Natural killer cell (primary cell): Measurements from ENCODE around the gene LRRC56. TPM values are rescaled to one million over a fixed set of nuclear protein-coding genes. Genes with fewer than 3 reads are reported as not detected.

Experiments used
- ATAC-seq, 3 donors: fragments of 150-1000 bp in 2 of 3; fragments of 200-7000 bp in 1 of 3; cut with Tn5 transposase; 1 replicate in 1 of 3; 2 replicates in 2 of 3; pipeline ENCODE4 v1.10.0; 2021; ENCODE audit warnings: mild to moderate bottlenecking in 2 of 3, moderate library complexity in 2 of 3
- DNase-seq, 2 donors: peaks; one replicate each; pipeline versions ENCODE4 v3.0.0 to v3.0.0-alpha.2; 2013 to 2021; ENCODE audit warnings: mixed read lengths in 1 of 2
- H3K27ac ChIP-seq: one replicate; pipeline ENCODE4 v1.5.1; 2013; ENCODE audit warnings: mild to moderate bottlenecking, low read length
- H3K27me3 ChIP-seq: one replicate; pipeline ENCODE4 v1.6.1; 2013; ENCODE audit warnings: low read length; ENCODE audit not compliant: control insufficient read depth, insufficient read depth
- H3K36me3 ChIP-seq: one replicate; pipeline ENCODE4 v1.6.1; 2013; ENCODE audit warnings: low read length; ENCODE audit not compliant: control insufficient read depth, insufficient read depth
- H3K4me1 ChIP-seq: one replicate; pipeline ENCODE4 v1.6.1; 2013; ENCODE audit warnings: low read length; ENCODE audit not compliant: control insufficient read depth, insufficient read depth
- H3K4me3 ChIP-seq: one replicate; pipeline ENCODE4 v1.5.1; 2013; ENCODE audit warnings: low read length
- H3K9me3 ChIP-seq: one replicate; pipeline ENCODE4 v1.6.1; 2013; ENCODE audit warnings: low read length; ENCODE audit not compliant: control insufficient read depth, insufficient read depth
- H3K27ac Mint-ChIP-seq, 2 donors: one replicate each; pipeline ENCODE4 v1.8.0; 2022; ENCODE audit warnings: mild to moderate bottlenecking in 2 of 2, mixed read lengths in 2 of 2, moderate library complexity in 1 of 2
- H3K27me3 Mint-ChIP-seq, 2 donors: one replicate each; pipeline ENCODE4 v1.8.0; 2022; ENCODE audit warnings: low read depth in 2 of 2, mixed read lengths in 2 of 2
- H3K36me3 Mint-ChIP-seq: one replicate; pipeline ENCODE4 v1.8.0; 2022; ENCODE audit warnings: mixed read lengths
- H3K4me1 Mint-ChIP-seq, 2 donors: one replicate each; pipeline ENCODE4 v1.8.0; 2022; ENCODE audit warnings: mixed read lengths in 2 of 2
- H3K4me3 Mint-ChIP-seq: one replicate; pipeline ENCODE4 v1.8.0; 2022; ENCODE audit warnings: mild to moderate bottlenecking, moderate library complexity, mixed read lengths
- H3K9me3 Mint-ChIP-seq, 2 donors: one replicate each; pipeline ENCODE4 v1.8.0; 2022; ENCODE audit warnings: mixed read lengths in 2 of 2
- WGBS: methylation state at CpG from one replicate; pipeline ENCODE4 v1.1.7; 2013; ENCODE audit warnings: missing lambda C conversion rate; ENCODE audit not compliant: insufficient coverage; 5-methylcytosine and 5-hydroxymethylcytosine counted together
- intact Hi-C: fragments of 100-400 bp; cut with micrococcal nuclease; formaldehyde crosslinking; loops from one replicate; pipeline ENCODE4 v1.14.2; 2022
- total RNA-seq, 4 donors: library from RNA; stranded (reverse); fragments of 120-200 nt in 1 of 4; gene quantifications; one replicate each; pipeline versions ENCODE4 v1.2.3 to v1.2.4, GENCODE V29; 2013 to 2022
- TF ChIP-seq, protein P1 (sequence below): fragments of 200-600 bp; IDR thresholded peaks from one replicate; pipeline ENCODE4 v1.8.0; 2022; ENCODE audit warnings: antibody characterized with exemption

The LRRC56 gene
- total RNA-seq, 3 donors from 2014 or later (not counting 1 experiment from before 2014, with no cell fraction given) = 1.5 to 2.4 (median 2.2) TPM

DNA sequence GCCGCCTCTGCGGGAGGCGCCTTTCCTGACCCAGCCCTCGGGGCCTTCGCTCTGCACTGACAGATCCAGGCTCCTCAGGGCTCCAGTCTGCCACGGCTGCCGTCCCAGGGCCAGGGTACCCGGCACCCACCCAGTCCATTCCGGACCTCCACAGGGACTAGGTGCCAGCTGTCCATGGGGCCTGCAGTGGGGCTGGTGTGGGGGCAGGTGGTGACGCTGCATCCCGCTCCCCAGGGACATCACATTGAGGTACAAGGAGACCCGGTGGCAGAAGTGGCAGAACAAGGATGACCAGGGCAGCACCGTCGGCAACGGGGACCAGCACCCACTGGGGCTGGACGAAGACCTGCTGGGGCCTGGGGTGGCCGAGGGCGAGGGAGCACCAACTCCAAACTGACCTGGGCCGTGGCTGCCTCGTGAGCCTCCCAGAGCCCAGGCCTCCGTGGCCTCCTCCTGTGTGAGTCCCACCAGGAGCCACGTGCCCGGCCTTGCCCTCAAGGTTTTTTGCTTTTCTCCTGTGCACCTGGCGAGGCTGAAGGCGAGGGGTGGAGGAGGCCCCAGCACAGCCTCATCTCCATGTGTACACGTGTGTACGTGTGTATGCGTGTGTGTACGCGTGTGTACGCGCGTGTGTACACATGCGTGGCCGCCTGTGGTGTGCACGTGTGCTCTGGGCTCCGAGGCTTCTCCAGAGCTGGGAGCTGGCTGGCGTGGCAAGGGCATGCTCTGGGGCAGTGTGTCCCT lies 47.0 kb upstream of the LRRC56 start:
- H3K36me3 ChIP-seq = peaks cover 16% of the 10 kb centered on the region
- H3K9me3 Mint-ChIP-seq = no peaks in the 10 kb centered on the region
- no peak for ATAC-seq
- WGBS = 93% methylated on average over 38 of the region's 38 CpGs
- intact Hi-C loops = no loop called here
- H3K36me3 Mint-ChIP-seq = no peaks in the 10 kb centered on the region
- no peaks in the 10 kb centered on the region for H3K9me3 ChIP-seq
- no peaks in the 10 kb centered on the region for H3K27me3 ChIP-seq
- no peak for DNase-seq
- TF ChIP-seq, protein P1, sequence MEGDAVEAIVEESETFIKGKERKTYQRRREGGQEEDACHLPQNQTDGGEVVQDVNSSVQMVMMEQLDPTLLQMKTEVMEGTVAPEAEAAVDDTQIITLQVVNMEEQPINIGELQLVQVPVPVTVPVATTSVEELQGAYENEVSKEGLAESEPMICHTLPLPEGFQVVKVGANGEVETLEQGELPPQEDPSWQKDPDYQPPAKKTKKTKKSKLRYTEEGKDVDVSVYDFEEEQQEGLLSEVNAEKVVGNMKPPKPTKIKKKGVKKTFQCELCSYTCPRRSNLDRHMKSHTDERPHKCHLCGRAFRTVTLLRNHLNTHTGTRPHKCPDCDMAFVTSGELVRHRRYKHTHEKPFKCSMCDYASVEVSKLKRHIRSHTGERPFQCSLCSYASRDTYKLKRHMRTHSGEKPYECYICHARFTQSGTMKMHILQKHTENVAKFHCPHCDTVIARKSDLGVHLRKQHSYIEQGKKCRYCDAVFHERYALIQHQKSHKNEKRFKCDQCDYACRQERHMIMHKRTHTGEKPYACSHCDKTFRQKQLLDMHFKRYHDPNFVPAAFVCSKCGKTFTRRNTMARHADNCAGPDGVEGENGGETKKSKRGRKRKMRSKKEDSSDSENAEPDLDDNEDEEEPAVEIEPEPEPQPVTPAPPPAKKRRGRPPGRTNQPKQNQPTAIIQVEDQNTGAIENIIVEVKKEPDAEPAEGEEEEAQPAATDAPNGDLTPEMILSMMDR = no peak
- H3K4me3 Mint-ChIP-seq = no peak overlapping the region
- no peaks in the 10 kb centered on the region for H3K4me1 ChIP-seq
- H3K4me3 ChIP-seq = no peak overlapping the region
- no peak overlapping the region for H3K27ac ChIP-seq
- no peaks in the 10 kb centered on the region for H3K4me1 Mint-ChIP-seq
- no peak overlapping the region for H3K27ac Mint-ChIP-seq
- no peaks in the 10 kb centered on the region for H3K27me3 Mint-ChIP-seq

DNA sequence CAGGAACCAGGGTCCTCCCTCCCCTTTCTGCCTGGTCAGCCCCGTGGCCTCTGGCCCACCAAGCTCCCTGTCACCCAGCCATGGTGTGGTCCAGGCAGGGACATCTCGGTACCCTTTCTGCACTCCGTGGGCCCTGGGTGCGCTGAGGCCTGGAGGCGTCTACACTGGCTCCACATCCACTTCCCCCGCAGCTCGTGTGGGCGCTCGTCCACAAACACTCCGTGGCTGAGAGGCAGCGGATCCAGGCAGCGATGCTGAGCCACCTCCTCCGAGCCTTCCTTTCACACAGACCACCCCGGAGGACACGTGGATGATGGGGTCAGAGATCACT lies 46.4 kb upstream of the LRRC56 start:
- WGBS = 95% methylated on average over 15 of the region's 15 CpGs
- Mint-ChIP-seq H3K4me1 (no peaks in the 10 kb centered on the region), H3K27ac (no peak overlapping the region), H3K27me3 (no peaks in the 10 kb centered on the region), H3K36me3 (no peaks in the 10 kb centered on the region), H3K9me3 (no peaks in the 10 kb centered on the region), H3K4me3 (no peak overlapping the region)
- ATAC-seq (no peak), DNase-seq (no peak)
- Histone ChIP-seq H3K27me3 (no peaks in the 10 kb centered on the region), H3K9me3 (no peaks in the 10 kb centered on the region), H3K27ac (no peak overlapping the region), H3K4me1 (no peaks in the 10 kb centered on the region), H3K36me3 (peaks cover 21% of the 10 kb centered on the region), H3K4me3 (no peak overlapping the region)
- TF ChIP-seq, protein P1 = no peak
- intact Hi-C loops = no loop called here

GRCh38 chr11:491358-491757 lies 46.0 kb upstream of the LRRC56 start:
- H3K27me3 ChIP-seq = no peaks in the 10 kb centered on the region
- no peak overlapping the region for H3K27ac Mint-ChIP-seq
- no peak overlapping the region for H3K4me3 ChIP-seq
- TF ChIP-seq, protein P1 = no peak
- no peaks in the 10 kb centered on the region for H3K27me3 Mint-ChIP-seq
- H3K9me3 Mint-ChIP-seq = no peaks in the 10 kb centered on the region
- 93% methylated on average over 7 of the region's 7 CpGs for WGBS
- peaks cover 22% of the 10 kb centered on the region for H3K36me3 ChIP-seq
- H3K27ac ChIP-seq = no peak overlapping the region
- H3K9me3 ChIP-seq = no peaks in the 10 kb centered on the region
- H3K4me1 ChIP-seq = no peaks in the 10 kb centered on the region
- DNase-seq = no peak
- H3K4me1 Mint-ChIP-seq = no peaks in the 10 kb centered on the region
- no peak for ATAC-seq
- intact Hi-C loops = no loop called here
- H3K36me3 Mint-ChIP-seq = no peaks in the 10 kb centered on the region
- H3K4me3 Mint-ChIP-seq = no peak overlapping the region
